Dermis lymphatic vessel endothelial cell (primary cell): ENCODE measurements around the gene TMCO1. TPM values are rescaled to one million over a fixed set of nuclear protein-coding genes. Genes with fewer than 3 reads are reported as not detected.

Experiments
- total RNA-seq: library from RNA; depleted of rRNA; stranded (reverse); fragments of >200 nt; gene quantifications from 2 replicates; pipeline ENCODE4 v1.2.1, GENCODE V29; 2014

The TMCO1 gene, protein sequence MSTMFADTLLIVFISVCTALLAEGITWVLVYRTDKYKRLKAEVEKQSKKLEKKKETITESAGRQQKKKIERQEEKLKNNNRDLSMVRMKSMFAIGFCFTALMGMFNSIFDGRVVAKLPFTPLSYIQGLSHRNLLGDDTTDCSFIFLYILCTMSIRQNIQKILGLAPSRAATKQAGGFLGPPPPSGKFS
- 50.8 and 65.4 TPM in 2 replicates for total RNA-seq

DNA sequence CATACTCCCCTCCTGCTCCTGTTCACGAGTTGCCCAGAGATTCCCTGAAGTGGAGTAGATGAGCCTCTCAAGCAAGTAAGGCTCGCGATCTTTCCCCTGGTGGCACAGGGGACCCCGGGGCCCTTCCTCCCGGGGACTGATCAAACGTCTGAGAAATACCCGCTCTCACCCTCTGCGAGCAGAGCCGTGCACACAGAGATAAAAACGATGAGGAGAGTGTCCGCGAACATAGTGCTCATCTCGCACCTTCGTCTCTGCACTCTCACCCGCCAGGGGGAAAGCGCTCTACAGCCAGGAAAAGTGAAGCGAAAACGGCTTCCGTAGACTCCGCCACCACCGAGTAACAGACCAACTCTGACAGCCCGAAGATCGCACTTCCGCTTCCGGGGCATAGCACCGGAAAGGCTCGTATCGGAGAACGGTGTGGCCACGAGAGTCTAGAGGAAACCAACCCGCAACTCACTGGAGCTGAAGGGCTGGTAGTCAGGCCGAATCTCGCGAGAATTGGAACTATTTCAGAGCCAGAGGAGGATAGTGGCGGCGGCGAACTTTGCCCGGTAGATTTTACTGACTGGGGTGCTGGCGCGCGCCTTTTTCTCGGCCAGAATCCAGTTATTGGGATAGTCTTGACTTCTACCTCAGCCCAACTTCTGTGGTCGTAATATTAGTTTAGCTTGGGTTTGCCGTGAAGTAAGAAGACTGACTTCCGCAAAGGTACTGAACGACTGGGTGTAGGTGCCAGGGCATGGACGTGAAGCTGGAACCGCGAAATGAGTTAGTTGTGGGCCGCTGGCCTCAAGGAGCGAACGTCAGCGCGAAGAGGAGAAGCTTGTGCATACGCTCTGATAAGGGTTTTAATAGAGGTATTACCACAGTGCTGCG, at the start of gene TMCO1:
Gene TMCO1, minus strand, starts transcription at position 356 of the 882 bp plus-strand sequence. Its CDS starts 117 bp downstream, at position 239.

DNA sequence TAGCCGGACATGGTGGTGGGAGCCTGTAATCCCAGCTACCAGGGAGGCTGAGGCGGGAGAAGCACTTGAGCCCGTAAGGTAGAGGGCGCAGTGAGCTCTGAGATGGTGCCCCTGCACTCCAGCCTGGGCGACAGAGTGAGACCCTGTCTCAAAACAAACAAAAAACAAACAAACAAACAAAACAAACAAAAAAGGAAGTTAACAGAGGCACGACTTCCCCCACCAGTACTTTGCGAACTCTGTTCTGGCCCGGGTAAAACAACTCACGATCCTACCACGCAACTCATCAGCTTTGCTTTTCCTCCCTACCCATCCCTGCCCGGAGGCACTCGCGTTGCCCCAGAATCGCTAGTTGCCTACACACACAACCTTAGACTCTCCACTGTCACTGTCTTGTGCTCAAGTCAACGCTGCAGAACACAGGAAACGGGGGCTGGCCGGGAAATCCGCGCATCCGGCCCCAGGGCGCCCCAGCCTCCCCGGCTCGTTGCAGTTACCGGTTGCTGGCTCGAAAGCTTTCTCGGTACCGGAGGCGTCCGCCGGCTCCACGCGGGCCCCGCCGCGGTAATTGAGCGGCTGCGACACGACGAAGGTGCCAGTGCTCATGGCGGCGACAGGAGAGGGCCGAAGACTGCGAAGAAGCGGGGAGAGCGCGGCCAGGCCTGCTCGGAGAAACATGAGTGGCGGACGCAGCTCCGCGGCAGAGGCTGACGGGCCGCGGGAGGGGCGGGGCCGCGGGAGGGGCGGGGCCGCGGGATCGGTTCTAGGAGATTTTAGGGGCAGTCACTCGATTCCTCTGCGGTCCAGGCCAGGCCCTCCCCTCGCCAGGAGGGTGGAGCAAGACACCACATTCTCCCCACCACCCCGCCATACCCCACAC, 70.5 kb downstream of the TMCO1 start, which contains the start of gene ALDH9A1:
Gene ALDH9A1, minus strand, starts transcription at position 682 of the 880 bp plus-strand sequence. Its CDS starts 4 bp downstream, at position 678.

Other genes starting within 250 kb of the TMCO1 start
- gene LRRC52, start 224.9 kb downstream of the TMCO1 start, total RNA-seq = not detected in 2 replicates
- gene MGST3, start 137.6 kb downstream of the TMCO1 start, total RNA-seq = 135 and 248 TPM in 2 replicates
- gene ALDH9A1, start 70.3 kb downstream of the TMCO1 start, total RNA-seq = 82.6 and 124 TPM in 2 replicates
- gene UCK2, start 58.7 kb upstream of the TMCO1 start, total RNA-seq = 54.3 and 84.8 TPM in 2 replicates